CMK (cell line): ENCODE data around the gene ANHX.

Source experiments
- DNase-seq: peaks from one replicate; pipeline ENCODE4 v3.0.0-alpha.2; 2010; ENCODE audit warnings: low read depth

ANHX gene

GRCh38 chr12:133202493-133203343, 33.0 kb downstream of the ANHX start:
- no peak for DNase-seq

- no peak for DNase-seq
These were observed 33.8 kb downstream of the ANHX start for GRCh38 chr12:133201888-133202287.

- DNase-seq, result no peak
These were observed 42.8 kb downstream of the ANHX start for GRCh38 chr12:133192847-133193246.

- DNase-seq, result no peak
These were observed 45.5 kb downstream of the ANHX start for GRCh38 chr12:133190176-133190575.

- DNase-seq, result peak; percentile 93
These were observed 54.3 kb downstream of the ANHX start, which contains the start of gene ZNF268 for GRCh38 chr12:133181238-133181959. ZNF268 (plus strand) TSS chr12:133181495; CDS start chr12:133181998, 503 bp downstream.

GRCh38 chr12:133180669-133181068, 55.0 kb downstream of the ANHX start:
- DNase-seq, result no peak

GRCh38 chr12:133174901-133175300, 60.8 kb downstream of the ANHX start:
- no peak for DNase-seq

- no peak for DNase-seq
These were observed 63.2 kb downstream of the ANHX start for GRCh38 chr12:133172491-133172890.
